Glutamatergic neuron (in vitro differentiated cells): ENCODE results near the gene TUBGCP6. TPM values are rescaled to one million over a fixed set of nuclear protein-coding genes. Genes with fewer than 3 reads are reported as not detected.

Experiments used
- DNase-seq: peaks from one replicate; pipeline ENCODE4 v3.0.0; 2022
- H3K27ac Mint-ChIP-seq: one replicate; pipeline ENCODE4 v1.8.0; 2020; ENCODE audit warnings: mild to moderate bottlenecking, mixed read lengths, inconsistent platforms; ENCODE audit not compliant: unreplicated experiment
- H3K27me3 Mint-ChIP-seq: one replicate; pipeline ENCODE4 v1.8.0; 2020; ENCODE audit warnings: mild to moderate bottlenecking, moderate library complexity, mixed read lengths, inconsistent platforms; ENCODE audit not compliant: unreplicated experiment
- H3K36me3 Mint-ChIP-seq: one replicate; pipeline ENCODE4 v1.8.0; 2020; ENCODE audit warnings: mild to moderate bottlenecking, mixed read lengths, inconsistent platforms; ENCODE audit not compliant: unreplicated experiment
- H3K4me1 Mint-ChIP-seq: one replicate; pipeline ENCODE4 v1.8.0; 2020; ENCODE audit warnings: mild to moderate bottlenecking, low read depth, mixed read lengths, inconsistent platforms; ENCODE audit not compliant: unreplicated experiment
- H3K4me3 Mint-ChIP-seq: one replicate; pipeline ENCODE4 v1.8.0; 2020; ENCODE audit warnings: mild to moderate bottlenecking, mixed read lengths, inconsistent platforms; ENCODE audit not compliant: unreplicated experiment
- H3K9me3 Mint-ChIP-seq: one replicate; pipeline ENCODE4 v1.8.0; 2020; ENCODE audit warnings: mild to moderate bottlenecking, moderate library complexity, mixed read lengths, inconsistent platforms; ENCODE audit not compliant: unreplicated experiment
- CTCF ChIP-seq: fragments of 200-600 bp; sonication (generic); IDR thresholded peaks from one replicate; pipeline ENCODE4 v1.5.0; 2021; ENCODE audit not compliant: partially characterized antibody, unreplicated experiment
- total RNA-seq: library from RNA; stranded (reverse); fragmentation: NEBNext Ultra II Directional; extraction: Animal tissue kit (Norgen Biotek cat#: 25700); gene quantifications from one replicate; pipeline ENCODE4 v1.2.1, GENCODE V29; 2021; ENCODE audit not compliant: unreplicated experiment

TUBGCP6 gene
- total RNA-seq, 1 donor from 2014 or later: 51.0 TPM

GRCh38 chr22:50236731-50237409, 8.0 kb downstream of the TUBGCP6 start:
- peak; percentile 81 for TF ChIP-seq CTCF
- peaks cover 3% of the 10 kb centered on the region for H3K9me3 Mint-ChIP-seq
- peaks cover 2% of the 10 kb centered on the region for H3K4me1 Mint-ChIP-seq
- H3K27me3 Mint-ChIP-seq: peaks cover 10% of the 10 kb centered on the region
- H3K36me3 Mint-ChIP-seq: no peaks in the 10 kb centered on the region
- no peak overlapping the region for H3K4me3 Mint-ChIP-seq
- no peak overlapping the region for H3K27ac Mint-ChIP-seq
- peak; percentile 54 for DNase-seq

GRCh38 chr22:50233223-50233622, 11.6 kb downstream of the TUBGCP6 start:
- TF ChIP-seq CTCF: no peak
- Mint-ChIP-seq H3K4me3 (no peak overlapping the region), H3K27ac (no peak overlapping the region), H3K4me1 (peaks cover 1% of the 10 kb centered on the region), H3K27me3 (peaks cover 12% of the 10 kb centered on the region), H3K36me3 (no peaks in the 10 kb centered on the region), H3K9me3 (peaks cover 7% of the 10 kb centered on the region)
- no peak for DNase-seq

GRCh38 chr22:50232481-50233151, 12.2 kb downstream of the TUBGCP6 start:
- no peak overlapping the region for H3K27ac Mint-ChIP-seq
- H3K4me3 Mint-ChIP-seq: no peak overlapping the region
- TF ChIP-seq CTCF: no peak
- peaks cover 4% of the 10 kb centered on the region for H3K9me3 Mint-ChIP-seq
- H3K4me1 Mint-ChIP-seq: peaks cover 1% of the 10 kb centered on the region
- DNase-seq: no peak
- H3K27me3 Mint-ChIP-seq: peaks cover 10% of the 10 kb centered on the region
- H3K36me3 Mint-ChIP-seq: no peaks in the 10 kb centered on the region

- Mint-ChIP-seq H3K4me1 (peaks cover 1% of the 10 kb centered on the region), H3K4me3 (no peak overlapping the region), H3K9me3 (peaks cover 6% of the 10 kb centered on the region), H3K27me3 (peaks cover 10% of the 10 kb centered on the region), H3K27ac (no peak overlapping the region), H3K36me3 (no peaks in the 10 kb centered on the region)
- DNase-seq: peak; percentile 10
- no peak for TF ChIP-seq CTCF
Observed at GRCh38 chr22:50229370-50229769, 15.5 kb downstream of the TUBGCP6 start.

GRCh38 chr22:50228366-50228765, 16.5 kb downstream of the TUBGCP6 start:
- Mint-ChIP-seq H3K4me1 (peaks cover 1% of the 10 kb centered on the region), H3K27ac (no peak overlapping the region), H3K4me3 (no peak overlapping the region), H3K36me3 (no peaks in the 10 kb centered on the region), H3K27me3 (peaks cover 9% of the 10 kb centered on the region), H3K9me3 (peaks cover 13% of the 10 kb centered on the region)
- peak; percentile 15 for DNase-seq
- no peak for TF ChIP-seq CTCF
